ENCODE data around the gene ANAPC7. TPM values are rescaled to one million over a fixed set of nuclear protein-coding genes. Genes with fewer than 3 reads are reported as not detected.

ANAPC7 gene
- total RNA-seq, 1 donor from 2014 or later = 83.0 TPM

GRCh38 chr12:110373962-110374611, 29.4 kb downstream of the ANAPC7 start:
- no peak for DNase-seq (ENCODE audit: low read depth)

GRCh38 chr12:110373425-110373824, 30.1 kb downstream of the ANAPC7 start:
- DNase-seq (ENCODE audit: low read depth) = no peak

DNA sequence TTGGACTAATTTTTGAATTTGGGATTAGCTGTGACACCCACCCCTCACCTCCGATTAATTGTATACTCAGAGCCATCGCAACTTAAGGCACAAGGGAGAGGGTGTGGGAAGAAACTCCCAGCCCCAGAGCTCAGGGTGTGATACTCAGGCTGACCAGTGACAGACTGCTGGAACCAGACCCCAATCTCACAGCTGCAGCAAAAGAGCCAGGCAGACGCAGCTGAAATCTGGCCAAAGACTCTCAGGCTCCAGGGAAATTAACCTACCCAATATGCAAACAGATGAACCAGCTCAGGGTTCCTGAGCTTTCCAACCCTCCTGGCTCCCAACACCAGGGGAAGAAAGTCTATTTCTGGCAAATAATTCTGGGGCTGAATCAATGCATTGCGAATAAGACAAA, 30.5 kb downstream of the ANAPC7 start:
- DNase-seq (ENCODE audit: low read depth) = no peak

DNA sequence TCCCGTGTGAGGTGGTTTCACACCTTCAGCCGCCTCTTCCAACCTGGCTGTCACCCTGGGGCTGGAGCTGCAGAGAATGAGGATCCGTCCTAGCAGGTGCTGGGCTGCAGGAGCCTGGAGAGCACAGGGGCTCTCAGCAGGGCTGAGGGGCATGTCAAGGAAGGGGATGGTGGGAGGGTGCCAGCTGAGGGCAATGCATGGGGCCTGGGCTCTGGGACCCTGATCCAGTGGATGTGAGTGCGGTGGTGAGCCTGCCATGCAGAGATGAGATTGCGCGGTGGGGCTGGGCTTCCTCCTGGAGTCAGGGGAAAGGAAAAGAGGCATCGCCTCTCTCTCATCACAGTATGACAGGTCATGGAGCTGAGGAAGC, 31.5 kb downstream of the ANAPC7 start:
- DNase-seq (ENCODE audit: low read depth) = no peak

- DNase-seq (ENCODE audit: low read depth) = no peak
These were observed 32.0 kb downstream of the ANAPC7 start for GRCh38 chr12:110371408-110372055.

GRCh38 chr12:110370732-110371231, 32.7 kb downstream of the ANAPC7 start:
- DNase-seq (ENCODE audit: low read depth) = no peak

GRCh38 chr12:110369992-110370391, 33.5 kb downstream of the ANAPC7 start:
- no peak for DNase-seq (ENCODE audit: low read depth)

GRCh38 chr12:110367181-110367864, 36.2 kb downstream of the ANAPC7 start:
- DNase-seq (ENCODE audit: low read depth) = no peak

- no peak for DNase-seq (ENCODE audit: low read depth)
These were observed 37.0 kb downstream of the ANAPC7 start for GRCh38 chr12:110366321-110367142.

DNA sequence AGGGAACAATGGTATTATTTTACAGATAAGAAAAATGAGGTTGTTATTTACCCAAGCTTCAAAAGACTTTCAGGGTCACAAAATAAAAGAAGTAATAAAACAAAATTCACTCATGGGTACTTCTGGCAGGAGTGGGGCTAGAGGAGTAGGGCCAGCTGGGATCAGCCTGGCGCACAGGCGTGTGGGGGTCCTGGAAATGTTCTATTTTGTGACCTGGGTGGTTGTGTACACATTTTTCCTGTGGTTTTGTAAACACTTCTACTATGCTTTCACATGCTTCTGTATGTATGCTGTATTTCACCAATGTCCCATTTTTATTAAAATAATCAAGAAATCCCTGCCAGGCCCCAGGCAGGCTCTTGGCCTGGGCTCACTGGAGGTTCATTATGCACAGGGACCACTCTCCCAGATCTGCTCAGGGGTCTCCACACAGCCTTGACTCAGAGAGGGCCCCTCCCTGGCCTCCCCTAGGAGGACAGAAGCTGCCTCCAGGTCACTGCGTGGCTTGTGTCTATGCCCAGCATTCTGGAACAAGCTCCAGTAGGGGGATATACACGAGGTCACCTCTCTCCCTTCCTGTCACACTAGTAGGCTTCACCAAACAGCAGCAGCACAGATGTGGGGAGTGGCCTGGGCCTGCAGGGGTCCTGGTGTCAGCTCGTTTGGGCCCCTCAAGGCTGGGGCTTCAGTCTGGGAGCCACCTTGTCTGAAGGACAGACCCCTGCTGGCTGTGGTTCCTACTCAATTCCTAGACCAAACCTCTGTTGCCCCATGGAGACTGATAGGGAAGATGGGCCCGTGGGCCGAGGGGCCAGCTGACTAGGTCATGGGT, 37.8 kb downstream of the ANAPC7 start:
- no peak for DNase-seq (ENCODE audit: low read depth)

DNA sequence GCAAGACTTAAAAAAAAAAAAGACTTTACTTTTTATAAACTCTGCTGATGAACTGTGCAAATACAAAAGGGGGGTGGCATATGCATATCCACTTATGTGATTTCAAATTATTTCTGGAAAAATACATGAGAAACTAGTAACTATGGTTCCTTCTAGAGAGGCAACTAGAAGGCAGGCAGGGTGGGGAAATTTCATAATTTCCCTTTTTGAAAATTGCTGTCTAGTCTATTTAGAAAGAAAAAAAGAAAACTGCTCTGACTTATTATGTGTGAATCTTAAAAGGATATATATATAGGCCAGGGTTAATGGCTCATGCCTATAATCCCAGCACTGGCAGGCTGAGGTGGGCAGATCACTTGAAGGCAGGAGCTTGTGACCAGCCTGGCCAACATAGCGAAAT, 42.3 kb downstream of the ANAPC7 start:
- DNase-seq (ENCODE audit: low read depth) = no peak

DNA sequence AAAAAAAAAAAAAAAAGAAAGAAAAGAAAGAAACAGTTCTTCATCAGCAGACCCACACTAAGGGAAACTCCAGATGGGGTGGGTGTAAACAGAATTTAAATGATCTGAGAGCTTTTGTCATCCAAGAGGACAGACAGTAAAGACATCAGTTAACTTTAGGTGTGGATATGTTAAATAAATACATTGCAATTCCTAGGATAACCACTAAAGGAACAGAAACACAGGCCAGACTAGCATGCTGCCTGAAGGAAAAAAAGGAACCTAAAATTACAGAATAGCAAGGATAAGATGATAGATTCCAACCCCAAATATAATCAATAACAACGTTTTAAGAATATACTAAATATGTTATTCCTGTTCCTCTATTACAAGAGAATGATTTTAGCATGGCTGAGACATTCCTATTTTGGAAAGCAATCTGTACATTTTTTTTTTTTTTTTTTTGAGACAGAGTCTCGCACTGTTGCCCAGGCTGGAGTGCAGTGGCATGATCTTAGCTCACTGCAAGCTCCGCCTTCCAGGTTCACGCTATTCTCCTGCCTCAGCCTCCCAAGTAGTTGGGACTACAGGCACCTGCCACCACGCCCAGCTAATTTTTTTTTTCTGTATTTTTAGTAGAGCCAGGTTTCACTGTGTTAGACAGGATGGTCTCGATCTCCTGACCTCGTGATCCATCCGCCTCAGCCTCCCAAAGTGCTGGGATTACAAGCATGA, 45.0 kb downstream of the ANAPC7 start:
- peak; percentile 22 for DNase-seq (ENCODE audit: low read depth)

GRCh38 chr12:110355073-110355472, 48.4 kb downstream of the ANAPC7 start:
- peak; percentile 23 for DNase-seq (ENCODE audit: low read depth)

- DNase-seq (ENCODE audit: low read depth) = no peak
These were observed 49.2 kb downstream of the ANAPC7 start for GRCh38 chr12:110354172-110354780.

DNA sequence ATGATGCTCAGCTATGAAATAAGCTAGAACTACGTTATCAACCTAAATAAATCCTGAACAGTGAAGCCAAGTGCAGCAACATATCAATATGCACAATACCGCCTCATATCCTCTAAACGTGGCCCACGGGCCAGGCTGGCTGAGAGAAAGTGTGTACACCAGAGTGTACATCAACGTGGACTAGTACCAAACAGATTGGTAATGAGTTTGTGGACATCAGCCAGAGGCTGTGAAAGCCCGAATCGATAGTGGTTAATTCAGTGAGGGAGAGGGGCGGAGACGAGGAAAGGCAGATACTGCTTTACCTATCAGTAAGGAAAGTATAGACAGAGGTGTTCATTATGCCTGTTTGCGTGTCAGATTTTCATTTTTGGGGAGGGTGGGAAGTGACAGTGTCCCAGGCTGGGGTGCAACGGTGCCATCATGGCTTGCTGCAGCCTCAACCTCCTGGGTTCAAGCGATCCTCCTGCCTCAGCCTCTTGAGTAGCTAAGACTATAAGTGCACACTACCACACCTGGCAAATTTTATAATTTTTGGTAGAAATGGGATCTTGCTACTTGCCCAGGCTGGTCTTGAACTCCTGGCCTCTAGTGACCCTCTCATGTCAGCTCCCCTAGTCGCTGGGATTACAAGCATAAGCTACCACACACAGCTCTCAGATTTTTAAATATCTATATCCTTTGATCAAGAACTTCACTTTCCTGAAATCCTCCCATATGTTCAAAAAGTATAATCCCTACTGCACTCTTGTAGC, 50.1 kb downstream of the ANAPC7 start:
- no peak for DNase-seq (ENCODE audit: low read depth)

DNA sequence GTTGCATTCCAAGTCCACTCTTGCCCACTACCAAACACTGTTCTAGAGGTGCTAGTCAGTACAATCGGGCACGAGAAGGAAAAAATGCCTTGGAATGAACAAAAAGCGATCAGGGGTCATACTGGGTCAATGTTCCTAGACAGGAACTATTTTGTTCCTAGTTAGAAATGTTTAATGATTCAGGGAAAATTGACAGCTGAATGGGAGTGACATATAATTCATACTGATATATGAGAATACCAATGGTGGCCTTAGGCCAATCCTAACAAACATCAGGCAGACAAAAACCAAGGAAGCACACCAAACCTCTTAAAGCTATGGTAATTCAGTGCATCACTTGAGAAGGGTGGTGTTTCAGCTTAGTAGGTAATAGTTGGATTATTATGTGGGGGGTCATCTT, 51.1 kb downstream of the ANAPC7 start:
- no peak for DNase-seq (ENCODE audit: low read depth)

GRCh38 chr12:110351119-110351518, 52.4 kb downstream of the ANAPC7 start:
- no peak for DNase-seq (ENCODE audit: low read depth)

- DNase-seq (ENCODE audit: low read depth) = no peak
These were observed 53.9 kb downstream of the ANAPC7 start for GRCh38 chr12:110349514-110350151.

GRCh38 chr12:110349096-110349495, 54.4 kb downstream of the ANAPC7 start:
- DNase-seq (ENCODE audit: low read depth) = no peak
